Uterus (tissue), 2 donors: Measurements from ENCODE around the gene SLC4A4.

Experiments used
- POLR2A ChIP-seq, 2 donors: fragments of 450-650 bp; IDR thresholded peaks; one replicate each; pipeline ENCODE4 v1.6.1; 2016; ENCODE audit warnings: antibody characterized with exemption in 2 of 2, mild to moderate bottlenecking in 1 of 2, moderate library complexity in 1 of 2
- TF ChIP-seq, protein P1 (sequence below), 4 experiments: fragments of 200-600 bp in 2 of 4; fragments of 450-650 bp in 2 of 4; sonication (generic) in 2 of 4; IDR thresholded peaks; one replicate each; pipeline ENCODE4 v1.5.1; 2016 to 2019; ENCODE audit warnings: antibody characterized with exemption in 4 of 4, mild to moderate bottlenecking in 2 of 4, moderate library complexity in 1 of 4

DNA sequence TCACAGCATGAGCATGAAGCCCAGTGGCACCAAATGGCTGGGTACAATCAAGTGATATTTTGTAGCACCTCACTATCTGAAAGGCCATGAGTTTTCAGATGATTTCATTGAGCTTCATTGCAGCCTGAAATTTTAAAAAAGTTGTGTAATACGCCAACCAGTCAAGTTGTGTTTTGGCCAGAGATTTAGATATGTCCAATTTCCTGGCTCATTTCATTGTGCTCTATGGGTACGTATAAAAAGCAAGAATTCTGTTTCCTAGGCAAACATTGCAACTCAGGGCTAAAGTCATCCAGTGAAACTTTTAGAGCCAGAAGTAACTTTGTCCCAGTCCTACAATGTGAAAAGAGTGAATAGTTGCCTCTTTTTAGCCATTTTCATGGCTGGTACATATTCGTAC, 232.5 kb downstream of the SLC4A4 start:
- no peak for TF ChIP-seq POLR2A (IDR thresholded peaks at IDR 0.05)
- TF ChIP-seq, protein P1, sequence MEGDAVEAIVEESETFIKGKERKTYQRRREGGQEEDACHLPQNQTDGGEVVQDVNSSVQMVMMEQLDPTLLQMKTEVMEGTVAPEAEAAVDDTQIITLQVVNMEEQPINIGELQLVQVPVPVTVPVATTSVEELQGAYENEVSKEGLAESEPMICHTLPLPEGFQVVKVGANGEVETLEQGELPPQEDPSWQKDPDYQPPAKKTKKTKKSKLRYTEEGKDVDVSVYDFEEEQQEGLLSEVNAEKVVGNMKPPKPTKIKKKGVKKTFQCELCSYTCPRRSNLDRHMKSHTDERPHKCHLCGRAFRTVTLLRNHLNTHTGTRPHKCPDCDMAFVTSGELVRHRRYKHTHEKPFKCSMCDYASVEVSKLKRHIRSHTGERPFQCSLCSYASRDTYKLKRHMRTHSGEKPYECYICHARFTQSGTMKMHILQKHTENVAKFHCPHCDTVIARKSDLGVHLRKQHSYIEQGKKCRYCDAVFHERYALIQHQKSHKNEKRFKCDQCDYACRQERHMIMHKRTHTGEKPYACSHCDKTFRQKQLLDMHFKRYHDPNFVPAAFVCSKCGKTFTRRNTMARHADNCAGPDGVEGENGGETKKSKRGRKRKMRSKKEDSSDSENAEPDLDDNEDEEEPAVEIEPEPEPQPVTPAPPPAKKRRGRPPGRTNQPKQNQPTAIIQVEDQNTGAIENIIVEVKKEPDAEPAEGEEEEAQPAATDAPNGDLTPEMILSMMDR (IDR thresholded peaks at IDR 0.05): no peak
